Loucy (cell line): ENCODE data around the gene C2CD4C.

Source experiments
- H2AFZ ChIP-seq: fragments of 200-600 bp; sonication (generic); 2 replicates; pipeline ENCODE4 v1.6.0; 2016; ENCODE audit warnings: antibody characterized with exemption, mild to moderate bottlenecking, low read length, moderate library complexity
- H3F3A ChIP-seq: fragments of 200-600 bp; 2 replicates; pipeline ENCODE4 v1.6.0; 2016; ENCODE audit warnings: antibody characterized with exemption, low read depth, mild to moderate bottlenecking
- H3K27me3 ChIP-seq: fragments of 200-600 bp; sonication (generic); 2 replicates; pipeline ENCODE4 v1.6.1; 2014; ENCODE audit warnings: low read length, mild to moderate bottlenecking; ENCODE audit not compliant: insufficient read depth, poor library complexity, severe bottlenecking
- H3K36me3 ChIP-seq: fragments of 200-600 bp; sonication (generic); 2 replicates; pipeline ENCODE4 v1.6.1; 2016; ENCODE audit warnings: low read length; ENCODE audit not compliant: insufficient read depth
- H3K4me1 ChIP-seq: fragments of 200-600 bp; sonication (generic); 2 replicates; pipeline ENCODE4 v1.5.1; 2014; ENCODE audit warnings: low read length, mild to moderate bottlenecking; ENCODE audit not compliant: insufficient read depth, poor library complexity, severe bottlenecking
- H3K4me2 ChIP-seq: fragments of 200-600 bp; sonication (generic); 2 replicates; pipeline ENCODE4 v1.6.0; 2014; ENCODE audit warnings: antibody characterized with exemption, low read length, low read depth, mild to moderate bottlenecking; ENCODE audit not compliant: poor library complexity, severe bottlenecking
- H3K4me3 ChIP-seq: fragments of 200-600 bp; sonication (generic); 2 replicates; pipeline ENCODE4 v1.5.1; 2014; ENCODE audit warnings: low read length, mild to moderate bottlenecking, mixed read lengths; ENCODE audit not compliant: poor library complexity, severe bottlenecking
- H3K79me2 ChIP-seq: fragments of 200-600 bp; sonication (generic); 2 replicates; pipeline ENCODE4 v1.6.1; 2014; ENCODE audit warnings: low read length; ENCODE audit not compliant: insufficient read depth
- H3K9ac ChIP-seq: fragments of 200-600 bp; sonication (generic); 2 replicates; pipeline ENCODE4 v1.6.0; 2014; ENCODE audit warnings: mild to moderate bottlenecking, low read depth, low read length, moderate library complexity; ENCODE audit not compliant: poor library complexity, severe bottlenecking
- H3K9me2 ChIP-seq: fragments of 200-600 bp; sonication (generic); replicated peaks from 2 replicates; pipeline ENCODE4 v1.6.1; 2016; ENCODE audit warnings: low read depth, low read length, mixed read lengths
- H3K9me3 ChIP-seq: fragments of 200-600 bp; sonication (generic); 2 replicates; pipeline ENCODE4 v1.6.1; 2014; ENCODE audit warnings: mild to moderate bottlenecking, antibody characterized with exemption, low read length, low read depth; ENCODE audit not compliant: insufficient read depth
- H4K20me1 ChIP-seq: fragments of 200-600 bp; sonication (generic); 2 replicates; pipeline ENCODE4 v1.6.0; 2014; ENCODE audit warnings: antibody characterized with exemption, low read length, mild to moderate bottlenecking; ENCODE audit not compliant: insufficient read depth, poor library complexity, severe bottlenecking
- CTCF ChIP-seq: fragments of 200-600 bp; sonication (generic); conservative IDR thresholded peaks from 2 replicates; pipeline ENCODE4 v1.5.1; 2014; ENCODE audit warnings: mild to moderate bottlenecking, antibody characterized with exemption, low read length
- EZH2phosphoT487 ChIP-seq: fragments of 200-600 bp; IDR thresholded peaks from 2 replicates; pipeline ENCODE4 v1.6.1; 2018; ENCODE audit warnings: antibody characterized with exemption, mild to moderate bottlenecking, moderate library complexity, borderline replicate concordance

C2CD4C gene

GRCh38 chr19:364496-365287, 44.3 kb downstream of the C2CD4C start:
- Histone ChIP-seq H3K9me2 (no peaks in the 10 kb centered on the region), H3F3A (no peaks in the 10 kb centered on the region), H3K4me2 (no peak overlapping the region), H3K4me1 (no peaks in the 10 kb centered on the region), H2AFZ (no peak overlapping the region), H3K4me3 (no peak overlapping the region), H3K79me2 (no peaks in the 10 kb centered on the region), H3K9ac (no peak overlapping the region), H4K20me1 (no peaks in the 10 kb centered on the region), H3K36me3 (no peaks in the 10 kb centered on the region), H3K9me3 (peaks cover 6% of the 10 kb centered on the region; the same call in 1 of the 2 replicates), H3K27me3 (no peaks in the 10 kb centered on the region)
- TF ChIP-seq CTCF (no peak), EZH2phosphoT487 (no peak)

- H3K9ac ChIP-seq, result no peak overlapping the region
- no peaks in the 10 kb centered on the region for H4K20me1 ChIP-seq
- H3K4me1 ChIP-seq, result no peaks in the 10 kb centered on the region
- no peaks in the 10 kb centered on the region for H3F3A ChIP-seq
- H2AFZ ChIP-seq, result no peak overlapping the region
- no peaks in the 10 kb centered on the region for H3K9me2 ChIP-seq
- no peak overlapping the region for H3K4me3 ChIP-seq
- H3K27me3 ChIP-seq, result no peaks in the 10 kb centered on the region
- TF ChIP-seq CTCF, result no peak
- no peak for TF ChIP-seq EZH2phosphoT487
- no peak overlapping the region for H3K4me2 ChIP-seq
- H3K9me3 ChIP-seq, result peaks cover 11% of the 10 kb centered on the region; the same call in 1 of the 2 replicates
- H3K36me3 ChIP-seq, result no peaks in the 10 kb centered on the region
- no peaks in the 10 kb centered on the region for H3K79me2 ChIP-seq
Measured at GRCh38 chr19:362683-363082, 46.3 kb downstream of the C2CD4C start.

GRCh38 chr19:362154-362553, 46.8 kb downstream of the C2CD4C start:
- Histone ChIP-seq H3K9me2 (no peaks in the 10 kb centered on the region), H4K20me1 (no peaks in the 10 kb centered on the region), H3K9me3 (peaks cover 11% of the 10 kb centered on the region; the same call in 1 of the 2 replicates), H3K27me3 (no peaks in the 10 kb centered on the region), H3K36me3 (no peaks in the 10 kb centered on the region), H3K4me1 (no peaks in the 10 kb centered on the region), H3F3A (no peaks in the 10 kb centered on the region), H3K4me3 (no peak overlapping the region), H3K79me2 (no peaks in the 10 kb centered on the region), H3K9ac (no peak overlapping the region), H2AFZ (no peak overlapping the region), H3K4me2 (no peak overlapping the region)
- TF ChIP-seq CTCF, result no peak
- no peak for TF ChIP-seq EZH2phosphoT487
